Spleen (tissue), 7 donors: ENCODE data around the gene NDUFS3.

Experiments
- CTCF ChIP-seq, 11 experiments: fragments of 200-600 bp in 7 of 11; fragments of 450-650 bp in 4 of 11; sonication (generic) in 4 of 11; IDR thresholded peaks in 8 of 11; conservative IDR thresholded peaks in 3 of 11; 1 replicate in 7 of 11; 2 replicates in 4 of 11; pipeline versions ENCODE4 v1.4.0 to v1.8.0; 2016 to 2021; ENCODE audit warnings: antibody characterized with exemption in 11 of 11, inconsistent platforms in 4 of 11, mild to moderate bottlenecking in 1 of 11
- POLR2AphosphoS5 ChIP-seq, 3 donors: sonication (generic); formaldehyde crosslinking; IDR thresholded peaks; one replicate each; pipeline ENCODE4 v1.5.1; 2017; ENCODE audit warnings: antibody characterized with exemption in 3 of 3
- donor health status: DM: no; HTN: no; CAD: no; lungs with moderate emphysema.
- donor health status: DM: no; HTN: no; CAD: no.
- donor health status: DM: no; HTN: no; CAD: no.

GRCh38 chr11:47536915-47537314 is 42.0 kb upstream of the NDUFS3 start:
- TF ChIP-seq POLR2AphosphoS5 (IDR thresholded peaks at IDR 0.05) (no peak), CTCF (IDR thresholded peaks at IDR 0.05 in 8 of 11, conservative IDR thresholded peaks at IDR 0.05 in 3 of 11) (no peak)
